ENCODE results near the gene NOXA1.

GRCh38 chr9:137437691-137438590 is 14.7 kb downstream of the NOXA1 start:
- no peak for TF ChIP-seq POLR2A (IDR thresholded peaks at IDR 0.05)
- TF ChIP-seq CTCF (IDR thresholded peaks at IDR 0.05): no peak

Data from right lobe of liver (tissue), 4 donors.